Fibroblast of lung (primary cell): ENCODE results near the gene IKBKG. TPM values are rescaled to one million over a fixed set of nuclear protein-coding genes. Genes with fewer than 3 reads are reported as not detected.

Experiments used
- DNase-seq, 2 donors: peaks; one replicate each; pipeline versions ENCODE4 v3.0.0 to v3.0.0-alpha.2; 2010; ENCODE audit warnings: low read depth in 2 of 2
- H2AFZ ChIP-seq: 2 replicates; pipeline ENCODE4 v1.5.1; 2012; ENCODE audit warnings: low read length, control low read depth, inconsistent platforms
- H3K27ac ChIP-seq: 2 replicates; pipeline ENCODE4 v1.5.1; 2011; ENCODE audit warnings: low read length, control low read depth; ENCODE audit not compliant: insufficient read depth
- H3K27me3 ChIP-seq: 2 replicates; pipeline ENCODE4 v1.5.1; 2011; ENCODE audit warnings: mild to moderate bottlenecking, low read length; ENCODE audit not compliant: control insufficient read depth, insufficient read depth
- H3K36me3 ChIP-seq: 2 replicates; pipeline ENCODE4 v1.5.1; 2011; ENCODE audit warnings: low read length; ENCODE audit not compliant: control insufficient read depth, insufficient read depth
- H3K4me1 ChIP-seq: 2 replicates; pipeline ENCODE4 v1.5.1; 2011; ENCODE audit warnings: low read length; ENCODE audit not compliant: control insufficient read depth, insufficient read depth; ENCODE audit errors: extremely low read depth
- H3K4me2 ChIP-seq: 2 replicates; pipeline ENCODE4 v1.5.1; 2011; ENCODE audit warnings: low read length, control low read depth; ENCODE audit not compliant: insufficient read depth; ENCODE audit errors: extremely low read depth
- H3K4me3 ChIP-seq, 4 experiments: fragments of 200-600 bp in 1 of 4; sonication (generic) in 1 of 4; replicated peaks in 1 of 4; 2 replicates each; pipeline ENCODE4 v1.5.1; 2011 to 2016; ENCODE audit warnings: low read length in 4 of 4, low read depth in 3 of 4, mild to moderate bottlenecking in 3 of 4, control low read depth in 2 of 4, inconsistent platforms in 1 of 4, mixed read lengths in 1 of 4; ENCODE audit not compliant: insufficient read depth in 1 of 4; ENCODE audit errors: control extremely low read depth in 1 of 4
- H3K79me2 ChIP-seq: 2 replicates; pipeline ENCODE4 v1.5.1; 2012; ENCODE audit warnings: mild to moderate bottlenecking, low read length, inconsistent platforms; ENCODE audit not compliant: control insufficient read depth, insufficient read depth
- H3K9ac ChIP-seq: 2 replicates; pipeline ENCODE4 v1.5.1; 2011; ENCODE audit warnings: mild to moderate bottlenecking, low read length, control low read depth; ENCODE audit not compliant: insufficient read depth
- H3K9me3 ChIP-seq: 2 replicates; pipeline ENCODE4 v1.5.1; 2012; ENCODE audit warnings: low read depth, low read length; ENCODE audit not compliant: control insufficient read depth, insufficient read depth
- H4K20me1 ChIP-seq: 2 replicates; pipeline ENCODE4 v1.5.1; 2011; ENCODE audit warnings: low read length; ENCODE audit not compliant: control insufficient read depth, insufficient read depth; ENCODE audit errors: extremely low read depth
- CTCF ChIP-seq, 2 donors: IDR thresholded peaks in 1 of 2; conservative IDR thresholded peaks in 1 of 2; 1 replicate in 1 of 2; 2 replicates in 1 of 2; pipeline ENCODE4 v1.5.1; 2011 to 2012; ENCODE audit warnings: low read length in 2 of 2, control low read depth in 1 of 2, inconsistent platforms in 1 of 2, low read depth in 1 of 2, mild to moderate bottlenecking in 1 of 2
- EZH2 ChIP-seq: IDR thresholded peaks from 2 replicates; pipeline ENCODE4 v1.5.1; 2012; ENCODE audit warnings: low read length, control low read depth, mild to moderate bottlenecking; ENCODE audit errors: missing control alignments
- polyA plus RNA-seq, 2 donors: library from polyadenylated mRNA; depleted of rRNA in 1 of 2; stranded (reverse) in 1 of 2; unstranded in 1 of 2; fragments of >200 nt; gene quantifications; 2 replicates each; pipeline ENCODE4 v1.2.1, GENCODE V29; 2011 to 2012; ENCODE audit warnings: missing spikeins in 1 of 2
- total RNA-seq: library from RNA; depleted of rRNA; stranded (reverse); fragments of >200 nt; gene quantifications from 2 replicates; pipeline ENCODE4 v1.2.1, GENCODE V29; 2014

The IKBKG gene
- total and polyA plus RNA-seq, 2 donors (not counting 1 experiment from before 2014, with no cell fraction given): 14.8 to 20.1 TPM

DNA sequence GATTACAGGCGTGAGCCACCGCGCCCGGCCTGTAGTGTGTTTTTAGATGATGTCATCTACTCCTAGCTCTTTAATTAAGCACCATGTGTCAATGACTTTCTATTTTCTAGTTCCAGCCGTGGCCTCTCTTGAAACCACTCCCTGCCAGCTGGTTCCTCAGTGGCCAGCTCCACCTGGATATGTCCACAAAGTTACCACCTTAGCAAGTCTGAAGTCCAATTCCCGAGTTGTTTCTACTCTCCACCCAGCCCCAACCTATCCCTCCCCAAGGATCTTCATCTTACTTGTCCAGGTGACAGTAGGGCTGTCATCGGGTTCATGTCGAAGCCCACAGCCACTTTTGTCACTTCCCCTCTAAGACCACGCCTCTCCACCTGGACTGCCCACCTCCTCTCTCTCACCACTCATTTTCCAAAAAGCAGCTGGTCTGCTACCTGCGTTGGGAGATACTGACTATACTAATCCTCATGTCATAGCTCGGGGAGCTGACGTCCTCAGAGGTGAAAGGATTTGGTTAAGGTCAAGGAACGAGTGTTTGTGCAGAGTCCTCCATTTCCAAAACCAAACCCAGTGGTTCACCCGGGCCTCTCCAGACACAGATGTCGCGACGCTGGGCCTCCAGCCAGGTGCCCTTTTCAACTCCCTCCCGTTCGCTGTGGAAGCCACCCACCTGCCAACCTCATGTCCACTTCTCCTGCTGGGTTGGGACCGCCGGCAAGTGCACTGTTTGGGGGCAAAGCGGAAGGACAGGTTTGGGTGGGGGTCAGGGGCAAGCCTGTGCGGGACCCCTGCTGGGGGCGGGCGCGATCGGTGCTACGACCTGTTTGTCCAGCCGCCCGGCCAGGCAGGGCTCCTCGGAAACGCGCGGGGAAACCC lies 32.1 kb upstream of the IKBKG start:
- DNase-seq: no peak

GRCh38 chrX:154515966-154516655 lies 31.3 kb upstream of the IKBKG start, which contains the start of gene FAM3A:
FAM3A (minus strand) TSS chrX:154516232; CDS start chrX:154515772, 460 bp downstream.
- peak within 1 kb of the TSS; percentile 69 for H3K27ac ChIP-seq
- H3K9ac ChIP-seq: peak within 1 kb of the TSS; percentile 69
- H3K4me1 ChIP-seq: peaks cover 10% of the 10 kb centered on the region
- TF ChIP-seq CTCF (conservative IDR thresholded peaks at IDR 0.05 in 1 of 2, IDR thresholded peaks at IDR 0.05 in 1 of 2; ENCODE audit: low read depth in 1 of 2, low read length in 2 of 2): no peak
- no peak for TF ChIP-seq EZH2
- H4K20me1 ChIP-seq: no peaks in the 10 kb centered on the region
- peaks cover 4% of the 10 kb centered on the region for H3K79me2 ChIP-seq
- peak; percentile 78 to 90 for DNase-seq
- peak within 1 kb of the TSS; percentile 31 to 68 (median 57) for H3K4me3 ChIP-seq
- H3K4me2 ChIP-seq: peak within 1 kb of the TSS; percentile 76
- H2AFZ ChIP-seq: no peak within 1 kb of the TSS
- H3K27me3 ChIP-seq: no peaks in the 10 kb centered on the region
- H3K36me3 ChIP-seq: no peaks in the 10 kb centered on the region
- no peaks in the 10 kb centered on the region for H3K9me3 ChIP-seq

More for the DNA sequence above, 32.1 kb upstream of the IKBKG start:
- Histone ChIP-seq H4K20me1 (no peaks in the 10 kb centered on the region), H3K79me2 (peaks cover 4% of the 10 kb centered on the region), H3K4me2 (peak overlapping the region; percentile 76), H2AFZ (no peak overlapping the region), H3K9ac (peak overlapping the region; percentile 69), H3K9me3 (no peaks in the 10 kb centered on the region), H3K4me3 (peak overlapping the region; percentile 31 to 68 (median 57)), H3K27me3 (no peaks in the 10 kb centered on the region), H3K27ac (peak overlapping the region; percentile 67), H3K36me3 (no peaks in the 10 kb centered on the region), H3K4me1 (peaks cover 10% of the 10 kb centered on the region)
- TF ChIP-seq CTCF (conservative IDR thresholded peaks at IDR 0.05 in 1 of 2, IDR thresholded peaks at IDR 0.05 in 1 of 2; ENCODE audit: low read depth in 1 of 2, low read length in 2 of 2) (no peak), EZH2 (no peak)

- peak overlapping the region; percentile 72 for H3K4me2 ChIP-seq
- H3K4me3 ChIP-seq: peak overlapping the region in 2 of 4 experiments; percentile 51 to 52
- H3K36me3 ChIP-seq: no peaks in the 10 kb centered on the region
- H3K27ac ChIP-seq: peak overlapping the region; percentile 69
- H3K27me3 ChIP-seq: no peaks in the 10 kb centered on the region
- no peak for TF ChIP-seq EZH2
- TF ChIP-seq CTCF (conservative IDR thresholded peaks at IDR 0.05 in 1 of 2, IDR thresholded peaks at IDR 0.05 in 1 of 2; ENCODE audit: low read depth in 1 of 2, low read length in 2 of 2): no peak
- peak overlapping the region; percentile 48 for H3K9ac ChIP-seq
- DNase-seq: peak; percentile 50 to 85
- no peaks in the 10 kb centered on the region for H4K20me1 ChIP-seq
- peaks cover 4% of the 10 kb centered on the region for H3K79me2 ChIP-seq
- peaks cover 10% of the 10 kb centered on the region for H3K4me1 ChIP-seq
- H3K9me3 ChIP-seq: no peaks in the 10 kb centered on the region
- H2AFZ ChIP-seq: no peak overlapping the region
These were observed 30.7 kb upstream of the IKBKG start for GRCh38 chrX:154516656-154517100.
